Activated T-cell treated with anti-CD3 and anti-CD28 coated beads, Interleukin-2, amount 50 U/mL, for 1 hour (primary cell): ENCODE data around the gene N4BP2.
"Not testable (repeated sequence)": the region's sequence is repeated elsewhere in the genome, so short reads cannot be mapped to it uniquely, and the experiment has no call there.

Source experiments
- DNase-seq: peaks from one replicate; pipeline ENCODE4 v3.0.0-alpha.2; 2020

N4BP2 gene

GRCh38 chr4:40093400-40093799 is 36.8 kb downstream of the N4BP2 start:
- not testable (repeated sequence) for DNase-seq

GRCh38 chr4:40099010-40099409 is 42.4 kb downstream of the N4BP2 start:
- no peak for DNase-seq

GRCh38 chr4:40107150-40107549 is 50.5 kb downstream of the N4BP2 start:
- not testable (repeated sequence) for DNase-seq

- no peak for DNase-seq
Measured at GRCh38 chr4:40112027-40112792, 55.6 kb downstream of the N4BP2 start.

GRCh38 chr4:40114206-40114605 is 57.6 kb downstream of the N4BP2 start:
- no peak for DNase-seq

- no peak for DNase-seq
Measured at GRCh38 chr4:40118861-40119260, 62.2 kb downstream of the N4BP2 start.

- no peak for DNase-seq
Measured at GRCh38 chr4:40119344-40119743, 62.7 kb downstream of the N4BP2 start.

GRCh38 chr4:40121515-40121914 is 64.9 kb downstream of the N4BP2 start:
- DNase-seq = no peak

- DNase-seq = no peak
Measured at GRCh38 chr4:40122941-40123340, 66.3 kb downstream of the N4BP2 start.

GRCh38 chr4:40124690-40125089 is 68.0 kb downstream of the N4BP2 start:
- no peak for DNase-seq

- DNase-seq = no peak
Measured at GRCh38 chr4:40130401-40131036, 73.9 kb downstream of the N4BP2 start.

GRCh38 chr4:40132816-40133215 is 76.2 kb downstream of the N4BP2 start:
- no peak for DNase-seq

- DNase-seq = no peak
Measured at GRCh38 chr4:40134206-40134917, 77.7 kb downstream of the N4BP2 start.

- DNase-seq = not testable (repeated sequence)
Measured at GRCh38 chr4:40136202-40136601, 79.6 kb downstream of the N4BP2 start.

- DNase-seq = no peak
Measured at GRCh38 chr4:40140196-40140595, 83.5 kb downstream of the N4BP2 start.

GRCh38 chr4:40140597-40140996 is 83.9 kb downstream of the N4BP2 start:
- DNase-seq = not testable (repeated sequence)

GRCh38 chr4:40143926-40144508 is 87.4 kb downstream of the N4BP2 start:
- DNase-seq = no peak

GRCh38 chr4:40144716-40145115 is 88.1 kb downstream of the N4BP2 start:
- no peak for DNase-seq

GRCh38 chr4:40147490-40147889 is 90.8 kb downstream of the N4BP2 start:
- not testable (repeated sequence) for DNase-seq

GRCh38 chr4:40149960-40150385 is 93.3 kb downstream of the N4BP2 start:
- DNase-seq = peak; percentile 51

GRCh38 chr4:40150932-40151331 is 94.3 kb downstream of the N4BP2 start:
- no peak for DNase-seq

GRCh38 chr4:40152637-40153036 is 96.0 kb downstream of the N4BP2 start:
- no peak for DNase-seq

GRCh38 chr4:40157436-40157835 is 100.8 kb downstream of the N4BP2 start:
- DNase-seq = no peak
